Fibroblast of mammary gland (primary cell): ENCODE measurements around the gene ARL16.

ENCODE experiments used
- DNase-seq: peaks from one replicate; pipeline ENCODE4 v3.0.0-alpha.2; 2010; ENCODE audit warnings: low read depth
- H3K4me3 ChIP-seq: 2 replicates; pipeline ENCODE4 v1.5.1; 2011; ENCODE audit warnings: low read depth, mild to moderate bottlenecking, low read length, moderate library complexity; ENCODE audit not compliant: control insufficient read depth
- CTCF ChIP-seq: conservative IDR thresholded peaks from 2 replicates; pipeline ENCODE4 v1.5.1; 2011; ENCODE audit warnings: low read depth, low read length, inconsistent platforms; ENCODE audit not compliant: control insufficient read depth, insufficient read depth

Gene ARL16

GRCh38 chr17:81711814-81712467 is 28.3 kb upstream of the ARL16 start, which contains the start of gene SLC25A10:
Gene SLC25A10, plus strand, starts transcription at chr17:81712284. Its CDS starts 143 bp downstream, at chr17:81712427.
- peak within 1 kb of the TSS; percentile 54 for H3K4me3 ChIP-seq
- DNase-seq, result peak; percentile 63
- TF ChIP-seq CTCF, result no peak

- H3K4me3 ChIP-seq, result no peak overlapping the region
- no peak for TF ChIP-seq CTCF
- DNase-seq, result peak; percentile 37
Measured at GRCh38 chr17:81710514-81711308, 27.1 kb upstream of the ARL16 start.

- no peak for DNase-seq
- TF ChIP-seq CTCF, result no peak
- no peak overlapping the region for H3K4me3 ChIP-seq
Measured at GRCh38 chr17:81708739-81709185, 25.2 kb upstream of the ARL16 start.

DNA sequence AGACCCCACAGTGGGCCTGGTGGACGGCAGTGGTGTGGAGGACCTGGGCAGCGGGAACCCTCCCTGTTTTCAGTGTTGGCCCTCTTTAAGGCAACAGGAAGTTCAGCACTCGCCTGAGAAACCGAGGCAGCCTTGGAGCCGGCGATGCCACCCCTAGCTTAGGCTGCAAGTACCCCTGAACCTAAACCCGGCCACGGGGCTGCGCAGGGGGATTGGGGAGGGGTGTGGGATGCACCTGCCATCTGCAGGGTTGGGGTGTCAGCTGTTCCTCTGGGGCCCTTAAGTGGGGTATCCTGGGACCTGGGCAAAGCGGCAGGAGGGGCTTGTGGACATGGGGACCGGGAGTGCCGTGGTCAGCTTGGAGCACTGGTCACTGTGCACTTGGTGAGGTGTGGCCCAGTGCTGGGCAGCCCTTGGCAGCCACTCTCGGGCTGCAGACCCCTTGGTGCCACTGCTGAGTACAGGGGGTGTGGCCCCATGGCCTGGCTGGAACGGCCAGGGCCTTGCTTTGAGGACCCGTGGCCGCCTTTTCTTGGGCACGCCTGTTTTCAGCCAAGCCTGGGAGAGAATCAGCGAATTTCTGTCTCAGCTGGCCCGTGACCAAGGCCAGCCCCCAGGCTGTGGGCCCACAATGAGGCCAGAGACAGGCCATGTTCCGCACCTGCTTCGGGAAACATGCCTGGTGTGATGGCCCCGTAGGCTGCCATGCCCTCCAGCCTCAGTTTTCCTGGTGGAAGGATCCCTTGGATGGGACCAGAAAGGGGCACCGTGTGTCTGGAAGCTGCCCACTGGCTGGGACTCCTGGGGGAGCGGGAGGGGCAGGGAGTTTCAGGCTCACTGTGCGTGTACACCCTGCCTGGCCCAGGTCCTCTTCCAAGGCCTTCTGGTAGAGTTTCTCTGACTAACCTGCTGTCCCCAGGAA is 24.4 kb upstream of the ARL16 start:
- DNase-seq, result no peak
- no peak for TF ChIP-seq CTCF
- H3K4me3 ChIP-seq, result no peak overlapping the region

GRCh38 chr17:81706757-81707624 is 23.4 kb upstream of the ARL16 start:
- no peak for DNase-seq

More at GRCh38 chr17:81706757-81707624, 23.4 kb upstream of the ARL16 start:
- no peak for TF ChIP-seq CTCF
- no peak overlapping the region for H3K4me3 ChIP-seq
